K562 (cell line): ENCODE measurements around the gene TMEM43. TPM values are rescaled to one million over a fixed set of nuclear protein-coding genes. Genes with fewer than 3 reads are reported as not detected.

Experiments
- ATAC-seq: fragments of 200-7000 bp; cut with Tn5 transposase; 3 replicates; pipeline ENCODE4 v1.9.1; 2020; ENCODE audit warnings: moderate library complexity
- BruUV-seq: library from RNA; stranded (reverse); fragments of 400-500 nt; replicated peaks from 2 replicates; lab custom pipeline; 2021; lab: Mats Ljungman, UMichigan
- CTCF ChIA-PET: fragments of 300-600 bp; formaldehyde crosslinking; extraction: SDS; loops from one replicate; lab custom pipeline; 2021; ENCODE audit warnings: low intra/inter-chr PET ratio; lab: Yijun Ruan, JAX
- POLR2A ChIA-PET: fragments of 300-600, 350-650 bp; sonication (Branson Sonifier 250); formaldehyde crosslinking; extraction: SDS; loops from one replicate; lab custom pipeline; 2021; ENCODE audit warnings: antibody characterized with exemption, inconsistent platforms; lab: Yijun Ruan, JAX
- DNase-seq, 4 experiments: peaks; one replicate each; pipeline versions ENCODE4 v3.0.0 to v3.0.0-alpha.2; 2011 to 2018; ENCODE audit warnings: low spot score in 3 of 4, mixed read lengths in 3 of 4; ENCODE audit errors: extremely low read depth in 1 of 4
- FAIRE-seq: peaks from 2 replicates; lab custom pipeline; 2011; peaks lifted over from hg19 to GRCh38; lab: Jason Lieb, UNC
- H2AFZ ChIP-seq: 2 replicates; pipeline ENCODE4 v1.6.0; 2011; ENCODE audit warnings: low read depth, low read length, control low read depth, inconsistent platforms
- H3K27ac ChIP-seq: fragments of 200-600 bp; 3 replicates; pipeline ENCODE4 v1.8.0; 2011; ENCODE audit warnings: low read depth, mild to moderate bottlenecking, control low read depth, inconsistent platforms, low read length, moderate library complexity, mixed read lengths; ENCODE audit errors: extremely low read depth
- H3K27me3 ChIP-seq, 2 experiments: fragments of 300-600 bp in 1 of 2; 2 replicates in 1 of 2; 3 replicates in 1 of 2; pipeline versions ENCODE4 v1.6.0 to v1.8.0; 2011; ENCODE audit warnings: inconsistent platforms in 2 of 2, low read length in 2 of 2, mild to moderate bottlenecking in 1 of 2, mixed read lengths in 1 of 2, moderate library complexity in 1 of 2; ENCODE audit not compliant: control insufficient read depth in 2 of 2, insufficient read depth in 2 of 2
- H3K36me3 ChIP-seq: fragments of 300-600 bp; 3 replicates; pipeline ENCODE4 v1.8.0; 2011; ENCODE audit warnings: mild to moderate bottlenecking, low read length, inconsistent platforms; ENCODE audit not compliant: control insufficient read depth, insufficient read depth
- H3K4me1 ChIP-seq, 2 experiments: fragments of 200-600 bp in 1 of 2; replicated peaks in 1 of 2; 2 replicates in 1 of 2; 3 replicates in 1 of 2; pipeline versions ENCODE4 v1.5.1 to v1.8.0; 2011; ENCODE audit warnings: inconsistent platforms in 2 of 2, low read length in 2 of 2, mild to moderate bottlenecking in 1 of 2, mixed read lengths in 1 of 2, moderate library complexity in 1 of 2; ENCODE audit not compliant: control insufficient read depth in 2 of 2, insufficient read depth in 2 of 2
- H3K4me2 ChIP-seq: 2 replicates; pipeline ENCODE4 v1.6.1; 2011; ENCODE audit warnings: low read length, control low read depth, inconsistent platforms, mixed read lengths; ENCODE audit not compliant: insufficient read depth
- H3K4me3 ChIP-seq: fragments of 200-600 bp; sonication (generic), shearing (Covaris generic); 2 replicates; pipeline ENCODE4 v1.5.1; 2016; ENCODE audit warnings: control low read depth, inconsistent platforms
- H3K79me2 ChIP-seq: fragments of 200-600 bp; 3 replicates; pipeline ENCODE4 v1.8.0; 2011; ENCODE audit warnings: low read length, inconsistent platforms; ENCODE audit not compliant: control insufficient read depth, insufficient read depth
- H3K9ac ChIP-seq, 2 experiments: 2 replicates each; pipeline versions ENCODE4 v1.6.0 to v1.6.1; 2011; ENCODE audit warnings: low read depth in 2 of 2, low read length in 2 of 2, control low read depth in 1 of 2, inconsistent platforms in 1 of 2, mild to moderate bottlenecking in 1 of 2, mixed read lengths in 1 of 2; ENCODE audit not compliant: insufficient read depth in 1 of 2
- H3K9me1 ChIP-seq: one replicate; pipeline ENCODE4 v1.6.0; 2011; ENCODE audit warnings: inconsistent platforms, mild to moderate bottlenecking, low read length, moderate library complexity; ENCODE audit not compliant: control insufficient read depth, insufficient read depth
- H3K9me3 ChIP-seq: replicated peaks from 2 replicates; pipeline ENCODE4 v1.5.1; 2011; ENCODE audit warnings: low read depth, low read length, inconsistent platforms; ENCODE audit not compliant: control insufficient read depth, insufficient read depth
- H4K20me1 ChIP-seq: replicated peaks from 2 replicates; pipeline ENCODE4 v1.6.1; 2011; ENCODE audit warnings: low read length, inconsistent platforms, mixed read lengths; ENCODE audit not compliant: control insufficient read depth, insufficient read depth
- CCAR2 ChIP-seq: fragments of 200-400 bp; formaldehyde crosslinking; IDR thresholded peaks from 2 replicates; pipeline ENCODE4 v1.6.1; 2017; ENCODE audit warnings: mild to moderate bottlenecking, low read depth, low read length
- EHMT2 ChIP-seq: fragments of 450-650 bp; IDR thresholded peaks from 2 replicates; pipeline ENCODE4 v1.6.1; 2018; ENCODE audit warnings: antibody characterized with exemption
- FOXJ2 ChIP-seq: fragments of 200-800 bp; sonication (Bioruptor generic); IDR thresholded peaks from 2 replicates; pipeline ENCODE4 v1.6.1; 2016; ENCODE audit warnings: missing genetic modification characterization, missing compliant biosample characterization
- GTF3C2 ChIP-seq: IDR thresholded peaks from 3 replicates; pipeline ENCODE4 v1.6.1; 2011; ENCODE audit warnings: borderline replicate concordance, mild to moderate bottlenecking, moderate library complexity; ENCODE audit not compliant: insufficient read length; ENCODE audit errors: extremely low read depth
- HMGXB4 ChIP-seq: sonication (generic); formaldehyde crosslinking; IDR thresholded peaks from 2 replicates; pipeline ENCODE4 v1.8.1; 2023; ENCODE audit warnings: mild to moderate bottlenecking, missing genetic modification reagents
- IRF2 ChIP-seq: sonication (generic); formaldehyde crosslinking; IDR thresholded peaks from 2 replicates; pipeline ENCODE4 v1.8.1; 2022; ENCODE audit warnings: mild to moderate bottlenecking, missing genetic modification reagents
- MBD2 ChIP-seq: sonication (generic); IDR thresholded peaks from 2 replicates; pipeline ENCODE4 v1.6.1; 2016; ENCODE audit warnings: low read depth, borderline replicate concordance
- NCOA6 ChIP-seq: fragments of 450-650 bp; IDR thresholded peaks from 2 replicates; pipeline ENCODE4 v1.6.1; 2017; ENCODE audit warnings: mild to moderate bottlenecking
- PPARD ChIP-seq: fragments of 250-450 bp; sonication (Bioruptor Pico); IDR thresholded peaks from 2 replicates; pipeline ENCODE4 v1.8.0; 2022; ENCODE audit warnings: inconsistent platforms, mild to moderate bottlenecking, moderate library complexity
- SLC30A9 ChIP-seq: fragments of 250-450 bp; sonication (Bioruptor Pico); IDR thresholded peaks from 2 replicates; pipeline ENCODE4 v1.8.0; 2022; ENCODE audit warnings: mild to moderate bottlenecking, moderate library complexity
- SOX6 ChIP-seq: fragments of 450-650 bp; IDR thresholded peaks from 2 replicates; pipeline ENCODE4 v1.6.1; 2014; ENCODE audit warnings: mild to moderate bottlenecking
- TAF1 ChIP-seq: IDR thresholded peaks from 2 replicates; pipeline ENCODE4 v1.6.1; 2011; ENCODE audit warnings: mild to moderate bottlenecking, low read length, moderate library complexity; ENCODE audit not compliant: insufficient read depth, control insufficient read depth, severe bottlenecking; ENCODE audit errors: extremely low read depth
- TCF7 ChIP-seq: sonication (generic); IDR thresholded peaks from 2 replicates; pipeline ENCODE4 v1.6.1; 2016; ENCODE audit warnings: antibody characterized with exemption, borderline replicate concordance
- TGIF2 ChIP-seq: sonication (generic); formaldehyde crosslinking; IDR thresholded peaks from 2 replicates; pipeline ENCODE4 v1.8.1; 2022; ENCODE audit warnings: mild to moderate bottlenecking, missing genetic modification reagents, moderate library complexity
- U2AF2 ChIP-seq: fragments of 200-400 bp; formaldehyde crosslinking; optimal IDR thresholded peaks from 2 replicates; pipeline ENCODE3; 2017; ENCODE audit warnings: low read depth, mild to moderate bottlenecking, low read length
- WHSC1 ChIP-seq: IDR thresholded peaks from one replicate; pipeline ENCODE4 v1.6.1; 2012; ENCODE audit warnings: low read length, control low read depth, inconsistent platforms
- ZNF134 ChIP-seq: fragments of 250-450 bp; sonication (Bioruptor Pico); conservative IDR thresholded peaks from 2 replicates; pipeline ENCODE4 v1.4.0; 2020
- ZNF583 ChIP-seq: fragments of 250-450 bp; sonication (Bioruptor Pico); IDR thresholded peaks from 2 replicates; pipeline ENCODE4 v1.4.0; 2020
- ZNF75A ChIP-seq: fragments of 450-650 bp; formaldehyde crosslinking; IDR thresholded peaks from 2 replicates; pipeline ENCODE4 v1.4.0; 2020; ENCODE audit warnings: mild to moderate bottlenecking
- WGBS: fragments of 100-300 bp; shearing (Covaris generic); methylation state at CpG from one replicate; pipeline ENCODE4 v1.1.6; 2016; ENCODE audit warnings: low coverage, mixed read lengths; ENCODE audit not compliant: insufficient coverage; ENCODE audit errors: missing lambda C conversion rate; 5-methylcytosine and 5-hydroxymethylcytosine counted together
- in situ Hi-C: fragments of 300-500 bp; cut with MboI; formaldehyde crosslinking; loops from 4 replicates; pipeline ENCODE4 v1.15.0; 2018; ENCODE audit warnings: inconsistent platforms, mixed read lengths
- intact Hi-C: fragments of 100-400 bp; cut with micrococcal nuclease; formaldehyde crosslinking; loops from 2 replicates; pipeline ENCODE4 v1.14.2; 2022
- polyA plus RNA-seq, 8 experiments: library from polyadenylated mRNA; depleted of rRNA in 4 of 8; stranded (reverse) in 5 of 8; unstranded in 3 of 8; fragments of >200 nt; fragmentation: Nextera tagmentation in 2 of 8; fragmentation: Illumina TruSeq in 1 of 8; extraction: Ambion mirVana in 2 of 8; extraction: Trizol in 1 of 8; gene quantifications; 2 replicates each; pipeline versions ENCODE4 v1.2.1 to v1.2.3, GENCODE V29; 2011 to 2014; ENCODE audit warnings: inconsistent platforms in 1 of 8, missing spikeins in 1 of 8
- total RNA-seq, 7 experiments: library from RNA; depleted of rRNA in 6 of 7; stranded (reverse); fragments of >200 nt in 6 of 7; fragmentation: Illumina TruSeq in 2 of 7; extraction: Trizol in 2 of 7; gene quantifications; 2 replicates each; pipeline versions ENCODE4 v1.2.1 to v1.2.3, GENCODE V29; 2011 to 2021; ENCODE audit warnings: low replicate concordance in 1 of 7

Gene TMEM43
- total and polyA plus RNA-seq, 9 of the 15 experiments (the other 6 are each of a cell fraction or from before 2014, with no cell fraction given) = 16.7 to 46.1 (median 35.7) TPM

- TF ChIP-seq TGIF2 (CRISPR knock-in tag) (no peak), GTF3C2 (no peak), MBD2 (no peak), NCOA6 (no peak), TCF7 (no peak), SOX6 (no peak), SLC30A9 (no peak), WHSC1 (no peak), IRF2 (CRISPR knock-in tag) (no peak), ZNF134 (CRISPR knock-in tag) (no peak), EHMT2 (no peak), FOXJ2 (tag) (no peak), PPARD (CRISPR knock-in tag) (no peak), ZNF583 (no peak), HMGXB4 (CRISPR knock-in tag) (no peak), CCAR2 (no peak), TAF1 (no peak), U2AF2 (no peak), ZNF75A (CRISPR knock-in tag) (no peak)
- TF ChIP-seq, all 486 proteins: peak for 0
- Histone ChIP-seq H2AFZ (no peak overlapping the region), H3K79me2 (no peaks in the 10 kb centered on the region), H3K9me3 (0 out of 2 replicates have a peak, but pooled peaks cover 2% of the 10 kb centered on the region), H3K9me1 (no peaks in the 10 kb centered on the region), H3K9ac (no peak overlapping the region), H3K4me3 (no peak overlapping the region), H3K36me3 (no peaks in the 10 kb centered on the region), H3K4me2 (no peak overlapping the region), H3K4me1 (no peaks in the 10 kb centered on the region), H3K27ac (no peak overlapping the region), H4K20me1 (no peaks in the 10 kb centered on the region), H3K27me3 (peaks cover under 1 to 1% of the 10 kb centered on the region in 2 experiments; a peak in 2 of 5 replicates)
- BruUV-seq = no TSS peak
- POLR2A ChIA-PET = no interaction called here
- 3% methylated on average over 1 of the region's 1 CpG for WGBS
- FAIRE-seq (no peak), DNase-seq (no peak), ATAC-seq (no peak)
- intact Hi-C loops = no loop called here
- in situ Hi-C loops = no loop called here
- CTCF ChIA-PET = no interaction called here
Observed at GRCh38 chr3:14077310-14077709, 47.5 kb upstream of the TMEM43 start.
